Esophagus muscularis mucosa (tissue), 4 donors: ENCODE data around the gene TUFT1. TPM values are rescaled to one million over a fixed set of nuclear protein-coding genes. Genes with fewer than 3 reads are reported as not detected.

Experiments used
- DNase-seq: peaks from one replicate; pipeline ENCODE4 v3.0.0-alpha.2; 2017; ENCODE audit errors: extremely low spot score
- H3K27ac ChIP-seq, 4 donors: fragments of 200-600 bp; sonication (generic); replicated peaks in 1 of 4; 1 replicate in 3 of 4; 2 replicates in 1 of 4; pipeline ENCODE4 v1.5.1; 2016 to 2019; ENCODE audit warnings: mild to moderate bottlenecking in 1 of 4
- H3K27me3 ChIP-seq, 4 donors: fragments of 200-600 bp; sonication (generic); one replicate each; pipeline versions ENCODE4 v1.5.1 to v1.6.0; 2016 to 2019
- H3K36me3 ChIP-seq, 4 donors: fragments of 200-600 bp; sonication (generic); one replicate each; pipeline ENCODE4 v1.5.1; 2016 to 2019
- H3K4me1 ChIP-seq, 4 donors: fragments of 200-600 bp; sonication (generic); one replicate each; pipeline ENCODE4 v1.5.1; 2016 to 2019
- H3K4me3 ChIP-seq, 4 donors: fragments of 200-600 bp; sonication (generic); 1 replicate in 2 of 4; 2 replicates in 2 of 4; pipeline ENCODE4 v1.5.1; 2016 to 2019; ENCODE audit warnings: mild to moderate bottlenecking in 4 of 4, moderate library complexity in 1 of 4
- H3K9me3 ChIP-seq, 4 donors: fragments of 200-600 bp; sonication (generic); 1 replicate in 3 of 4; 2 replicates in 1 of 4; pipeline ENCODE4 v1.5.1; 2016 to 2019
- EP300 ChIP-seq: sonication (generic); formaldehyde crosslinking; IDR thresholded peaks from one replicate; pipeline ENCODE4 v1.6.1; 2017; ENCODE audit warnings: antibody characterized with exemption
- POLR2A ChIP-seq: fragments of 450-650 bp; IDR thresholded peaks from one replicate; pipeline ENCODE4 v1.6.1; 2017; ENCODE audit warnings: antibody characterized with exemption, moderate library complexity, mild to moderate bottlenecking, low read depth
- POLR2AphosphoS5 ChIP-seq, 2 donors: sonication (generic); formaldehyde crosslinking; IDR thresholded peaks; one replicate each; pipeline ENCODE4 v1.6.1; 2017; ENCODE audit warnings: antibody characterized with exemption in 2 of 2
- WGBS: methylation state at CpG from one replicate; pipeline ENCODE4 v1.1.5; 2018; 5-methylcytosine and 5-hydroxymethylcytosine counted together
- intact Hi-C: fragments of 100-400 bp; cut with DNase I; formaldehyde crosslinking; loops from one replicate; pipeline ENCODE4 v1.15.1; 2023
- total RNA-seq, 4 donors: library from RNA; depleted of rRNA; stranded (reverse); fragments of >200 nt; gene quantifications; one replicate each; pipeline versions ENCODE4 v1.1.0 to v1.2.1, GENCODE V29; 2016
- TF ChIP-seq, protein P1 (sequence below), 3 experiments: fragments of 200-600 bp in 2 of 3; fragments of 450-650 bp in 1 of 3; sonication (generic) in 2 of 3; IDR thresholded peaks; one replicate each; pipeline ENCODE4 v1.5.1; 2017 to 2019; ENCODE audit warnings: antibody characterized with exemption in 3 of 3, mild to moderate bottlenecking in 2 of 3, moderate library complexity in 1 of 3

TUFT1 gene
- total RNA-seq, 4 donors from 2014 or later: 10.4 to 24.2 (median 15.9) TPM

DNA sequence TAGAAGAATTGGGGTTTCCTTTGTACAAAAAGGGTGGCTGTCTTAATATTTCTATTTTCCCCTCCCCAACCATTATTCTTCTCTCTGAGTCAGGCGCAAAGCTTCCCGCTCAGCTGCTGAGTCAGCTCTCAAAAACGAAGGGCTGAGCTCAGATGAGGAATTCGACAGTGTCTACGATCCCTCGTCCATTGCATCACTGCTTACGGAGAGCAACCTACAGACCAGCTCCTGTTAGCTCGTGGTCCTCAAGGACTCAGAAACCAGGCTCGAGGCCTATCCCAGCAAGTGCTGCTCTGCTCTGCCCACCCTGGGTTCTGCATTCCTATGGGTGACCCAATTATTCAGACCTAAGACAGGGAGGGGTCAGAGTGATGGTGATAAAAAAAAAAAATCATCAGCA is 3.0 kb upstream of the TUFT1 start:
- peaks cover 11 to 30% (median 27%) of the 10 kb centered on the region in 4 donors for H3K4me1 ChIP-seq
- TF ChIP-seq EP300 (no peak), POLR2AphosphoS5 (IDR thresholded peaks at IDR 0.05) (no peak)
- H3K27ac ChIP-seq: no peak overlapping the region
- no peaks in the 10 kb centered on the region for H3K9me3 ChIP-seq
- DNase-seq: no peak
- H3K4me3 ChIP-seq: no peak overlapping the region
- WGBS: 74% methylated on average over 9 of the region's 9 CpGs
- no peaks in the 10 kb centered on the region for H3K36me3 ChIP-seq
- H3K27me3 ChIP-seq: no peaks in the 10 kb centered on the region
- intact Hi-C loops: loop anchor here (5.0 kb wide), 1 partner anchor 95 kb away; no protein-coding TSS in a partner anchor

DNA sequence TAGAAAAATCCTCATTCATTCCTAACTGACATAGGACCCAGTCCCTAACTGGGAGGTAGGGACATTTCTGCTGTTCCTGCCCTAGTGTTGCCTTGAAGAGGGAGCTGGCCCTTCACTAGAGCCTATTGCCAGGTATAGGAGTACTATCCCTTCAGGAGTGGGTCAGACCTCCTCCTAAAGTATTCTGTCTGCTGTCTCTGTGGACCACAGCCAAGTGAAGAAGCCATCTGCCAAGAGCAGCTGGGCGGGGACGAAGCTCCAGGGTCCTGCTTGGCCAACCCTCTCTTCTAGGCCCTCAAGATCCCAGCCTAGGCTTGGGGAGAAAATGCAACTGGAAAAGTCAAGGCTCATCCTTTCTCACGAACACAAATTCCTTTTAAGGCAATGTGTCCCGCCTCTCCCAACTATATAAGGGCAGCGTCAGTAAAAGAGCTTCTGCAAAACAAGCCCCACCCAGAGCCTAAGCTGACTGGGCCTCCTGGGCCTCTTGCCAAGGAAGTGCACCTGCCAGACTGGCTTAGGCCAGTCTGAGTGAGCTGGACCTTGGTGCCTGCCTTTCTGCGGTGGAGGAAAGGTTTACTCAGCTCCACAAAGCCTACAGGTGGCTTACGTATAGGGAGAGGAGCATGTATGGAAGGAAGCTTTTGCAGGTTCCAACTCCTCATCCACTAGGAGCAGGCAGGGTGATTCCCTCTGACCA is 638 bp upstream of the TUFT1 start:
- Histone ChIP-seq H3K4me3 (peak overlapping the region; percentile 73 to 81 (median 76)), H3K9me3 (no peaks in the 10 kb centered on the region), H3K27me3 (no peaks in the 10 kb centered on the region), H3K36me3 (no peaks in the 10 kb centered on the region), H3K27ac (peak overlapping the region; percentile 87 to 90 (median 88)), H3K4me1 (peaks cover 11 to 43% (median 40%) of the 10 kb centered on the region in 4 donors)
- WGBS: 23% methylated on average over 6 of the region's 7 CpGs
- TF ChIP-seq EP300: no peak
- peak in 1 of 2 donors; percentile 32 for TF ChIP-seq POLR2AphosphoS5 (IDR thresholded peaks at IDR 0.05)
- no peak for TF ChIP-seq POLR2A
- TF ChIP-seq, protein P1, sequence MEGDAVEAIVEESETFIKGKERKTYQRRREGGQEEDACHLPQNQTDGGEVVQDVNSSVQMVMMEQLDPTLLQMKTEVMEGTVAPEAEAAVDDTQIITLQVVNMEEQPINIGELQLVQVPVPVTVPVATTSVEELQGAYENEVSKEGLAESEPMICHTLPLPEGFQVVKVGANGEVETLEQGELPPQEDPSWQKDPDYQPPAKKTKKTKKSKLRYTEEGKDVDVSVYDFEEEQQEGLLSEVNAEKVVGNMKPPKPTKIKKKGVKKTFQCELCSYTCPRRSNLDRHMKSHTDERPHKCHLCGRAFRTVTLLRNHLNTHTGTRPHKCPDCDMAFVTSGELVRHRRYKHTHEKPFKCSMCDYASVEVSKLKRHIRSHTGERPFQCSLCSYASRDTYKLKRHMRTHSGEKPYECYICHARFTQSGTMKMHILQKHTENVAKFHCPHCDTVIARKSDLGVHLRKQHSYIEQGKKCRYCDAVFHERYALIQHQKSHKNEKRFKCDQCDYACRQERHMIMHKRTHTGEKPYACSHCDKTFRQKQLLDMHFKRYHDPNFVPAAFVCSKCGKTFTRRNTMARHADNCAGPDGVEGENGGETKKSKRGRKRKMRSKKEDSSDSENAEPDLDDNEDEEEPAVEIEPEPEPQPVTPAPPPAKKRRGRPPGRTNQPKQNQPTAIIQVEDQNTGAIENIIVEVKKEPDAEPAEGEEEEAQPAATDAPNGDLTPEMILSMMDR (IDR thresholded peaks at IDR 0.05): no peak
- intact Hi-C loops: loop anchor here (5.0 kb wide), 1 partner anchor 97 kb away; no protein-coding TSS in a partner anchor
- DNase-seq: peak; percentile 93

DNA sequence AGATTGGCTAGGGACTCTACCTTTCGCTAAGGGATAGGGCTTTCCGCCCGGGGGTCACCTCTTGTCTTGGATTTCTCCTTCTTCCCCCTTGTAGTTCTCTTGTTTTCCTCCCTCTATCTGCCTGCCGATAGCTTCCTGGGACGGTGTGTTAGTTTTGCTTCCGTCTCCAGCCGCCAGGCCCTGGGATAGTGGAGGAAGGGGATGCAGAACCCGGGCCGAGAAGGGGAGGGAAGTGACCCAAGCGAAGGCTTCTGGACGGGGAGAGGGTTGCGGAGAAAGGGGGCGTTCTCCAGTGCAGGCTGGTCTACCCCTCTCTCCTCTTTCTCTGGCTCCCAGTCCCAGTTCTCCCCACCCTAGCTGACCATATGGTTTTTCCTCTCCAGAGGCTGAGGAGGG is 871 bp downstream of the TUFT1 start:
- no peak for TF ChIP-seq POLR2AphosphoS5 (IDR thresholded peaks at IDR 0.05)
- TF ChIP-seq EP300: no peak
- TF ChIP-seq, protein P1 (IDR thresholded peaks at IDR 0.05): no peak
- no peak for TF ChIP-seq POLR2A
- WGBS: 13% methylated on average over 13 of the region's 13 CpGs
- intact Hi-C loops: no loop called here
- Histone ChIP-seq H3K27me3 (no peaks in the 10 kb centered on the region), H3K36me3 (no peaks in the 10 kb centered on the region), H3K4me1 (peaks cover 11 to 49% (median 37%) of the 10 kb centered on the region in 4 donors), H3K27ac (peak overlapping the region; percentile 87 to 90 (median 88)), H3K9me3 (no peaks in the 10 kb centered on the region), H3K4me3 (peak overlapping the region; percentile 73 to 81 (median 76))
- no peak for DNase-seq

DNA sequence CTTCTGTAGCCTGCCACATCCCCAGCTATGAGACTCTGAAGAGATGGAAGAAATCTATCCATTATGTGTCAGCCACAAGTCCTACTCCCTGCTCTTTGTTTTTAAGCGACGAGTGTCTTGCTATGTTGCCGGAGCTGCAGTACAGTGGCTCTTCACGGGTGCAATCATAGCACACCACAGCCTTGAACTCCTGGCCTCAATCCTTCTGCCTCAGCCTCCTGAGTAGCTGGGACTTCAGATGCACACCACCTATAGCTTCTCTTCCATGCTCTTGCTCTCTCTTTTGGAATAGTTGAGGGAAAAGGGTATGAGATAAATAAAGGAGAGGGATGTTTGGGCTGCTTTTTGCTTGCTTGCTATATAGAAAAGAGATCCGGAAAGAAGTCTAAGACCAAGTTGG is 1.6 kb downstream of the TUFT1 start:
- WGBS: 87% methylated on average over 5 of the region's 5 CpGs
- H3K27ac ChIP-seq: peak overlapping the region; percentile 87 to 90 (median 88)
- H3K9me3 ChIP-seq: no peaks in the 10 kb centered on the region
- peak overlapping the region in 3 of 4 donors; percentile 73 to 80 (median 73) for H3K4me3 ChIP-seq
- H3K36me3 ChIP-seq: no peaks in the 10 kb centered on the region
- intact Hi-C loops: no loop called here
- peaks cover 14 to 57% (median 43%) of the 10 kb centered on the region in 4 donors for H3K4me1 ChIP-seq
- no peak for TF ChIP-seq EP300
- H3K27me3 ChIP-seq: no peaks in the 10 kb centered on the region
- no peak for DNase-seq

DNA sequence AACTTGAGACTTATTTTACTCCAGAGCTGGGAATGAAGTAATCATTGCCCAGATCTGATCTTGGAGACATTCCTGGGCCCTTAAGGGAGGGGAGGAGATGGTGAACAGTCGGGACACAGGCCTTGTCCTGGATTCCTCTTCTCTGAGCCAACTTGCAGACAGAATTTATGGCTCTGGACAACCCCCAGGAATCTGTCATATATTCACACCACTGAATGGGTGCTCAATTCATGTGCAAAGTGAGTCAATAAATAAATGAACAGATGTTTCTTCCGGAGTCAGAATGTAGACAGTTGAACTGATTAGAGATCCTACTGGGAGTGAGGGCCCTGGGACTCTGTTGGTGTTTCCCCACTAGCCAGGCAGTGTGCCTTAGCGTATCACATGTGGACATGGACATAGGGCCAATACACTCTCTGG is 2.6 kb downstream of the TUFT1 start:
- Histone ChIP-seq H3K4me1 (peaks cover 24 to 66% (median 53%) of the 10 kb centered on the region in 4 donors), H3K4me3 (no peak overlapping the region), H3K27me3 (no peaks in the 10 kb centered on the region), H3K36me3 (no peaks in the 10 kb centered on the region), H3K27ac (peak overlapping the region; percentile 87 to 90 (median 88)), H3K9me3 (no peaks in the 10 kb centered on the region)
- peak; percentile 7 to 43 for TF ChIP-seq POLR2AphosphoS5 (IDR thresholded peaks at IDR 0.05)
- no peak for TF ChIP-seq POLR2A
- WGBS: 52% methylated on average over 3 of the region's 3 CpGs
- intact Hi-C loops: no loop called here
- no peak for DNase-seq

DNA sequence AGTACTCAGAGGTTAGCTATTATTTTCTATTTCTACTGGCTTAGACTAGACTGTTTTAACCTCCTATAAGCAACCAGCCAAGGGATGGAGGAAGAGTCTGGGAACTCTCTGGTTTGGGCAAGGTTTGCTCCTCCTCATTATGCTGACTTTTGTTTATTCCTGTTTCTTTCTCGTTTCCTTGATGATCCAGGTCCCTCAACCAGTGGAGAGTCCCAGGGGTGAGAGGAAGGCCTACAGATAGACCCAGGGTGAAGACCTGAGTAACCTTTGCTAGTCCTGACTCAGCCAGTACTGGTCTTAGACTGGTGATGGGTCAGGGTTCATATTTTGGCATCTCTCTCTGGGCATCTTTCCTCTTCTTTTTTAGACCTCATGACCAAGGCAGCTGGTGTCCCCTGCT is 5.4 kb downstream of the TUFT1 start:
- Histone ChIP-seq H3K27ac (peak overlapping the region; percentile 31 to 75 (median 60)), H3K4me3 (no peak overlapping the region), H3K9me3 (no peaks in the 10 kb centered on the region), H3K4me1 (peaks cover 17 to 70% (median 60%) of the 10 kb centered on the region in 4 donors), H3K36me3 (no peaks in the 10 kb centered on the region), H3K27me3 (no peaks in the 10 kb centered on the region)
- no peak for DNase-seq
- TF ChIP-seq POLR2AphosphoS5 (IDR thresholded peaks at IDR 0.05) (no peak), POLR2A (no peak), EP300 (no peak)
- TF ChIP-seq, protein P1 (IDR thresholded peaks at IDR 0.05): no peak
- intact Hi-C loops: loop anchor here (5.0 kb wide), 1 partner anchor 88 kb away; the partner anchor contains the start of gene POGZ
- 53% methylated on average over 1 of the region's 1 CpG for WGBS
